ENCODE measurements around the gene ERMN. TPM values are rescaled to one million over a fixed set of nuclear protein-coding genes. Genes with fewer than 3 reads are reported as not detected.
"Not testable (repeated sequence)": the region's sequence is repeated elsewhere in the genome, so short reads cannot be mapped to it uniquely, and the experiment has no call there.

Gene ERMN
- total RNA-seq, 2 donors from 2014 or later, result not detected

GRCh38 chr2:157345647-157346389 is 20.2 kb upstream of the ERMN start:
- Histone ChIP-seq H3K4me1 (no peaks in the 10 kb centered on the region), H3K36me3 (no peaks in the 10 kb centered on the region)
- DNase-seq (ENCODE audit: low spot score), result no peak

DNA sequence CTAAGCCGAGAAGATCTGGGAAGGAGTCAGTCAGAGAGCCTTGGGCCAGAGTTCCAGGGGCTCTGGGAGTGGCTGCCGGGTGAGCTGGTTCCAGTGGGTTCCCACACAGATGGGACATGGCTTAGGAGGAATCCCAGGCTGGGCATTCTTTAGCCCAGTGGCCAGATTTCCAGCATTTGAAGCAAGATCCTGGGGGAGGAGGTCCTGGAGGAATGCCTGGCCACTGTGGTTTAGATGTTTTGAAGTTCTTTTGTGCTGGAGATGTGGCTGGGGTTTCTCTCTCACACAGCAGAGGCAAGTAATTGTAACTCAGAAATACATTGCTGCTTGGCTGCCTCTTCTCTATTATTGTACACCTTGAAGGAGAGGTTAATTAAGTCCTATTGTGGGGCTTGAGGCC is 15.8 kb upstream of the ERMN start:
- not testable (repeated sequence) for H3K36me3 ChIP-seq, H3K27ac ChIP-seq

More at GRCh38 chr2:157345647-157346389, 20.2 kb upstream of the ERMN start:
- Histone ChIP-seq H3K4me3 (no peak overlapping the region), H3K27ac (no peak overlapping the region), H3K27me3 (no peaks in the 10 kb centered on the region), H3K9me3 (no peaks in the 10 kb centered on the region)
- TF ChIP-seq, protein P1, sequence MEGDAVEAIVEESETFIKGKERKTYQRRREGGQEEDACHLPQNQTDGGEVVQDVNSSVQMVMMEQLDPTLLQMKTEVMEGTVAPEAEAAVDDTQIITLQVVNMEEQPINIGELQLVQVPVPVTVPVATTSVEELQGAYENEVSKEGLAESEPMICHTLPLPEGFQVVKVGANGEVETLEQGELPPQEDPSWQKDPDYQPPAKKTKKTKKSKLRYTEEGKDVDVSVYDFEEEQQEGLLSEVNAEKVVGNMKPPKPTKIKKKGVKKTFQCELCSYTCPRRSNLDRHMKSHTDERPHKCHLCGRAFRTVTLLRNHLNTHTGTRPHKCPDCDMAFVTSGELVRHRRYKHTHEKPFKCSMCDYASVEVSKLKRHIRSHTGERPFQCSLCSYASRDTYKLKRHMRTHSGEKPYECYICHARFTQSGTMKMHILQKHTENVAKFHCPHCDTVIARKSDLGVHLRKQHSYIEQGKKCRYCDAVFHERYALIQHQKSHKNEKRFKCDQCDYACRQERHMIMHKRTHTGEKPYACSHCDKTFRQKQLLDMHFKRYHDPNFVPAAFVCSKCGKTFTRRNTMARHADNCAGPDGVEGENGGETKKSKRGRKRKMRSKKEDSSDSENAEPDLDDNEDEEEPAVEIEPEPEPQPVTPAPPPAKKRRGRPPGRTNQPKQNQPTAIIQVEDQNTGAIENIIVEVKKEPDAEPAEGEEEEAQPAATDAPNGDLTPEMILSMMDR (IDR thresholded peaks at IDR 0.05), result no peak

GRCh38 chr2:157339965-157340655 is 14.5 kb upstream of the ERMN start:
- Histone ChIP-seq H3K27me3 (no peaks in the 10 kb centered on the region), H3K9me3 (no peaks in the 10 kb centered on the region), H3K4me3 (no peak overlapping the region), H3K4me1 (no peaks in the 10 kb centered on the region), H3K36me3 (no peaks in the 10 kb centered on the region), H3K27ac (no peak overlapping the region)
- TF ChIP-seq, protein P1 (IDR thresholded peaks at IDR 0.05), result no peak
- no peak for DNase-seq (ENCODE audit: low spot score)

More for the DNA sequence above, 15.8 kb upstream of the ERMN start:
- not testable (repeated sequence) for H3K27me3 ChIP-seq; H3K9me3 ChIP-seq; DNase-seq (ENCODE audit: low spot score); H3K4me1 ChIP-seq; H3K4me3 ChIP-seq

- Histone ChIP-seq H3K27ac (no peak overlapping the region), H3K9me3 (no peaks in the 10 kb centered on the region), H3K27me3 (no peaks in the 10 kb centered on the region), H3K4me1 (no peaks in the 10 kb centered on the region), H3K4me3 (no peak overlapping the region), H3K36me3 (no peaks in the 10 kb centered on the region)
- no peak for DNase-seq (ENCODE audit: low spot score)
- TF ChIP-seq, protein P1 (IDR thresholded peaks at IDR 0.05), result no peak
Measured at GRCh38 chr2:157337978-157338377, 12.4 kb upstream of the ERMN start.

DNA sequence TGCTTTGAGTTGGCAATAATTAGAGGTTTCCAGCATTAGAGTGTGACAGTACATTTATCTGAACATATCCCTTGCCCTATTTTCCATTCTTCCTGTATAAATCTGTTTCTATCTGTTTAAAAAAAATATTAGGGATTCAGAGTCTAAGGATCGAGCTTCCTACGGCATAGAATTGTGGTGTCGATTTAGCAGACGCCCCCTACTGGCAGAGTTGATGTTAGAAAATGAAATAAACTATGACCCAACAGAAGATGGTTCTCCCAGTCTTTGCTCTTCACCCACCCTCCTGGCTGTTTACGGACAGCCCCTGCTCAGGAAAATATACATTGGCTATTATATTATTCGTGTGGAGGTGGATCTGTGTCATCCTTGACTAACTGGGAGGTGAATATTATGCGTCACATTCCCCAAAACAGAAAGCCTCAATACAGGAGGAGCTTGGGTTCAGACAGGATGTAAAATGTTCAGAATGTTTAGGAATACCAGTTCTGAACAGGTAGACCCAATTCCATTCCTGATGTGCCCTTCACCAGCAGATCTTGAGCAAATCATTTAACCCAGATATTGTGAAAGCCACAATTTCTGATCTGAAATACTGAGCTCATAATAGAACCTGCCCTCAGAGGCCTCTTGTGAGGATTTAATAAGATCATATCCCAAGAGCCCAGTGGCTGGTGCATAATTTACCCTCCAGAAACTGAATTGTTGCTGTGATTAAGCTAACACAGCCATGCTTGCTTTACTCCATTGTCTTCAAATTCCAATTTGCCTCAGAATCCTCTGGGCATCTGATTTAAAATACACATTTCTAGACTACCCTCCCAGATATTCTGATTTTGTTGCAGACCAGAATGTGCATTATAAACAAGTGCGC is 10.8 kb upstream of the ERMN start:
- H3K9me3 ChIP-seq, result no peaks in the 10 kb centered on the region
- no peak for DNase-seq (ENCODE audit: low spot score)
- no peak overlapping the region for H3K4me3 ChIP-seq
- H3K4me1 ChIP-seq, result no peaks in the 10 kb centered on the region
- TF ChIP-seq, protein P1 (IDR thresholded peaks at IDR 0.05), result peak; percentile 32 to 73
- no peaks in the 10 kb centered on the region for H3K36me3 ChIP-seq
- no peak overlapping the region for H3K27ac ChIP-seq
- H3K27me3 ChIP-seq, result no peaks in the 10 kb centered on the region

DNA sequence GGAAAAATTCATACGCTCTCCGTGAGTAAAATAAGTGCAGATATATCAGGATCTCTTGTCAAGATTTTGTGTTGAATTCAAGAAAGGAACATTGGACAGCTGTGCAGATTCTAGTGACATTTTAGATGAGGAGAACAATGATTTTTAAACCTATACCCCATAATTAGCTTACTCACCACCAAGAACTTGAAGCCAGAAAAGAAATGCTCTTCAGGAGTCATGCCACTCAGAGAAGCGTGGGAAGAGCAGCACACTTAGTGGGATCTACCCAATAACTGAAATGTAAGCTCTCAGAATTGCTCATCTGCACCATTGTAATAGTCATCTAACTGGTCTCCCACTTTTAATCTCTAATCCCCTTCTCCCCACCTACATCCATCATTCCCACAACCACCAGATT is 9.2 kb upstream of the ERMN start:
- Histone ChIP-seq H3K36me3 (no peaks in the 10 kb centered on the region), H3K9me3 (no peaks in the 10 kb centered on the region), H3K27me3 (no peaks in the 10 kb centered on the region), H3K27ac (no peak overlapping the region), H3K4me3 (no peak overlapping the region), H3K4me1 (no peaks in the 10 kb centered on the region)
- TF ChIP-seq, protein P1 (IDR thresholded peaks at IDR 0.05), result no peak
- DNase-seq (ENCODE audit: low spot score), result no peak
